ENCODE results near the gene ADK. TPM values are rescaled to one million over a fixed set of nuclear protein-coding genes. Genes with fewer than 3 reads are reported as not detected.
A peak's percentile ranks its signal among the peaks of the same experiment; 100 is the strongest.

The ADK gene
- total and polyA plus RNA-seq, 2 of the 4 experiments (the other 2 are of a cell fraction), result 30.6 to 40.9 TPM

- Histone ChIP-seq H3K9ac (ENCODE audit: low read depth, low read length) (no peak overlapping the region), H4K5ac (ENCODE audit: low read depth, low read length) (no peak overlapping the region), H3K36me3 (ENCODE audit: control insufficient read depth, insufficient read depth, low read length) (no peaks in the 10 kb centered on the region), H2AK9ac (replicated peaks; ENCODE audit: low read depth, low read length, poor library complexity) (no peak overlapping the region), H3K4ac (ENCODE audit: low read depth, low read length) (no peak overlapping the region), H2AK5ac (ENCODE audit: low read depth, low read length) (no peak overlapping the region), H3K79me1 (ENCODE audit: low read depth in 1 of 2, low read length in 2 of 2) (peaks cover 0 to 2% of the 10 kb centered on the region in 2 experiments; a peak in 1 of 4 replicates), H3K23ac (ENCODE audit: low read depth, low read length) (no peak overlapping the region), H3K18ac (ENCODE audit: low read depth, low read length) (no peak overlapping the region), H3K27me3 (ENCODE audit: control insufficient read depth, insufficient read depth, low read length) (no peaks in the 10 kb centered on the region), H3K27ac (ENCODE audit: insufficient read depth, low read length) (no peak overlapping the region), H3K4me2 (ENCODE audit: low read depth, low read length) (no peak overlapping the region), H4K91ac (ENCODE audit: insufficient read depth, low read depth, low read length) (no peak overlapping the region), H2BK5ac (ENCODE audit: low read depth, low read length, poor library complexity, severe bottlenecking) (no peak overlapping the region), H3K4me1 (ENCODE audit: control insufficient read depth, insufficient read depth, low read length) (peaks cover 2% of the 10 kb centered on the region; the same call in 1 of the 2 replicates), H3K9me3 (ENCODE audit: control insufficient read depth, insufficient read depth, low read length) (no peaks in the 10 kb centered on the region), H2BK15ac (ENCODE audit: low read depth, low read length) (no peak overlapping the region), H3K56ac (ENCODE audit: extremely low read depth, insufficient read depth, low read length) (no peak overlapping the region), H3K9me1 (ENCODE audit: insufficient read depth, low read length) (no peaks in the 10 kb centered on the region), H2BK120ac (ENCODE audit: low read depth, low read length) (no peak overlapping the region), H4K8ac (ENCODE audit: low read depth in 2 of 2, low read length in 2 of 2) (no peak overlapping the region), H2BK20ac (ENCODE audit: low read depth, low read length) (no peak overlapping the region), H4K20me1 (ENCODE audit: insufficient read depth, low read length) (no peaks in the 10 kb centered on the region), H2AFZ (replicated peaks; ENCODE audit: low read length, poor library complexity) (no peak overlapping the region), H3K14ac (replicated peaks; ENCODE audit: low read depth, low read length) (no peak overlapping the region), H3K4me3 (ENCODE audit: insufficient read depth, low read depth, low read length) (no peak overlapping the region)
- WGBS, 2 experiments (ENCODE audit: extremely low coverage in 2 of 2, insufficient read length in 1 of 2), result 80% methylated on average over 1 of the region's 3 CpGs; no CpG with 5 or more reads in 1 of the 2 experiments
- ATAC-seq (ENCODE audit: low read depth) (no peak), DNase-seq (peak; percentile 5)
- TF ChIP-seq CHD1 (IDR thresholded peaks at IDR 0.05; ENCODE audit: low read depth, low read length), result no peak
- CTCF ChIA-PET, result no interaction called here
- no TSS peak for BruUV-seq (replicated peaks)
- intact Hi-C loops (cut with micrococcal nuclease) (no loop called here), dilution Hi-C loops (cut with HindIII; ENCODE audit: low sequenced_read_pairs, unreplicated experiment) (no loop called here), in situ Hi-C loops (cut with MboI; ENCODE audit: low sequenced_read_pairs) (no loop called here)
- POLR2A ChIA-PET (ENCODE audit: unreplicated experiment), result no interaction called here
Observed at GRCh38 chr10:74530981-74531380, 380.0 kb downstream of the ADK start.

All from IMR-90 (cell line).